Measurements from ENCODE around the gene TMEM82.

GRCh38 chr1:15764890-15765289, 22.6 kb downstream of the TMEM82 start:
- TF ChIP-seq CTCF (IDR thresholded peaks at IDR 0.05) (no peak), POLR2A (IDR thresholded peaks at IDR 0.05) (no peak)

Data from Peyer's patch (tissue), 4 donors.